Measurements from ENCODE around the gene ZNF599.

Gene ZNF599

DNA sequence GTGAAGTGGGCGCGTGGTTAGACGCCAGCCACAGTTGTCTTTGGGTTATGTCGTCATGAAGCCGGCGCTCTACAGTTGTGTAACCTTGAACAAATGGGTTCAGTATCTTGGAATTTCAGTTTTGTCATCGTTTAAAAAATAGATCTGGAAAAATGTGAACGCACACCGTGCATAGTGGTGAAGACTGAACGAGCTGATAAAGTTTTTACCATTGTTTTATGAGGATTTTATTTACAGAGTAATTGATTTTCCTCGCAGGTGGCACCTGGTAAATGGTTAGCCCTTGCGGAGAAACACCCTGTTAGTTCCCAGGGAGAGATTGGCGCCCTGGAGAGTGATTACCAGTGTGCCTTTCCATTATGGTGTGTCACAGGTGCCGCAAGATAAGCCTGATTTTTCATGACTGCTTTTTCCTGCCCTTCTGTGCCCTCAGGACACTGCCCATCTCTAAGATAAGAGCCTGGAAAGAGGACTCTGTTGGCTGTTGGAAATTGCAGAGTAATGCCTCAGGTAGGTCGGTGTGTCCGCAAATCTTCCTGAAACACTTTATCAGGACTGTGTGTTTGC, 38.4 kb downstream of the ZNF599 start:
- peak in 1 of 2 donors; percentile 77 for DNase-seq

DNA sequence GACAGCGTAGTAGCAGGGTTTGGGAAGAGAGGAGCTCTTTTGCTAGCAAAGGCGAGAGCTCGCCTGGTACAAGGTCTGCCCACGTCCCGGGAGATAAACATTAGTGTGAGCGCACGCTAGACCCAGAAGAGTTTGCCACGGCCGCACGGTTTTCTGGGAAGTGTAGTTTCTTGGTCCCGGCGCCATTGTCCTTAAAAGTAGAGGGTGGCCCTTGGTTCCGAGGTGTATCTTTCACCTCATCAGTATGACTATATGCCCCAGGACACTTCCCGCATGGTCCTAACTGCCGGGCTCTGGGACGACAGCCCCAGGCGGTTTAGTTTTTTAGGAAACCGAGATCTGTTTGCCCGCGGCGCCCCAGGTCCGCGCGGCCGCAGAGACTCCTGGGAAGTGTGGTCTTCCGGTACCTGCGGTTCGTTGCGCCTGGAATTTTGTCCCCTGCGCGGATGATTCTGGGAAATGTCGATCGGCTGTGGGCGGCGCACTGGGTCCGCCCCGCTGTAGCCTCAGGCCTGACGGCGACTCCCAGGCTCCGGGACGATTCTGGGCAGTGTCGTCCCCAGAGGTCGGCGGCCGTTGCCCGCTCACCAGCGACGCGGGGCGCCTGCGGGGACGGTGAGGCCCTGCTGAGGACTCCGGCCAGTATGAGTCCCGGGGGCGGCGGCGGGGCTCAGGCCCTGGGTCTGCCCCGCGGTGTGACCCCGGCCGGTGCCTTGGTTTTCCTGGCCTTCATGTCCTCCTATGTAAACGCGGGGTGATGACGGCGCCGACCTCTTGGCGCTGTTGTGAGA, 39.1 kb downstream of the ZNF599 start, which contains the start of gene ZNF181:
ZNF181 (plus strand) TSS at position 498 of the 791 bp plus-strand sequence. CDS start 795 bp downstream, outside the sequence.
- DNase-seq, result peak; percentile 78 to 81

DNA sequence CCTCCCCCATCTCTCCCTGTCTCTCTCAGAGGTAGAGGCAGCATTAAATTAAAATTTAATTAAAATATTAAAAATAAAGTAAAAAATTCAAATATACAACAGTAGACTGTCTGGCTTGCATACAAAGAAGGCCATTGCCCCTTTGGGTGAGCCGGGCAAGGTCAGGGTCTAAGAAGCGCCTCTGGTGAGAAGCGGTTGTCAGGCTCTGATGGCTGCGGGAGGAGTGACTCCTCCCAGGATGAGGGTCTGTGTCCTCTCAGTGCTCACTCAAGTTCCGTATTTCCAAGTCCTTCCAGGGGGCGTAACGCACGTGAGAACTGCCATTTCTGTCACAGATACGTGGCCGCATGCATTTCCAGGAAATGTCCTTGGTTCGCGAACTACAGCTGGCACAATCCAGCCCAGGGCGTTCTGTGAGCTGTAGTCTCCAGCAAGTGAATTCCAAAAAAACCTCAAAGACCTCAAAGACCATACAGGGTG, 39.7 kb downstream of the ZNF599 start:
- no peak for DNase-seq

DNA sequence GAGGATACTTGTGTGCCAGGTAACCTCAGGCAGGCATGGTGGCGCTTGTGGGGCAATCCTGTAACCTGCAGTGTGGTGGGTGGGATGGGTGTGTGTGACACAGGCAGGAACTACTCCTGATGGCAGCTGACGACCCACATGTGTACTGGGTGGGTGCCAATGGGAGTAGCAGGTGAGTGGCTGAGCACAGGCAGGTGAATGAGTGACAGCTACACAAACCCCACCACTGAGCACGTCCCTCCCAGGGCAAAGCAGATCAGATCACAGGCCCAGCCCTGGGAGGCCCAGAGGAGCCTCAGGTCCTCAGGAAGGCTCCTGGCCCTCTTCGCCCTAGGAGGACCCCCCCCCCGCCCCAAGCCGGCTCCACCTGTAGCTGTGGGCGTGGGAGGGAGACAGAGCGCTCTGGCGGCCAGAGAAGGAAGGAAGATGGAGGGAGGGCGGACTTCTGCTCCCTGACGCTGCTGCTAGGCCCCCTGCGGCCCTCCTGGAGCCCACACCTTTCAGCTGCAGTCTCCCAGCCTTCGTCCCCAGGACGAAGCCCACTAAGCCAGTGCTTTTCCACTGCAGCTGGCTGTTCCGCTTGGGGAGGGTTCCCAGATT, 40.3 kb downstream of the ZNF599 start:
- DNase-seq, result no peak

DNA sequence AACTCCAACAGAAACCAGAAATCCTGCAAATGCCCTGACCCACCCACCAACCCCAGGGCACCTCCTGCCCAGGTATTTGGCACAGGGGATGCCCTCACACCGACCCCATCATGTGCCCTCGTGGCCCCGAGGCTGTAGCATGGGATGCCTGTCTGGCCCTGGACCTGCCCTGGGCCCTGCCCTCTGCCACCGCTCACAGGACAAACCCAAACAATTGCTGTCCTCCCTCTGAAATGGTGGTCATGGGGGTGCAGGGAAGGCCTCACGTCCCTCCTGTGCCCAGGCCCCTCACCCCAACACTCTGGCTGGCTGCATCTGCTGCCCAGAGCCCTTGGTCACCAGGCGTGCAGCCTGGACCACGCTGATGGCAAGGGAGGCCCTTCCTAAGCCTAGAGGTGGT, 41.1 kb downstream of the ZNF599 start:
- no peak for DNase-seq

DNA sequence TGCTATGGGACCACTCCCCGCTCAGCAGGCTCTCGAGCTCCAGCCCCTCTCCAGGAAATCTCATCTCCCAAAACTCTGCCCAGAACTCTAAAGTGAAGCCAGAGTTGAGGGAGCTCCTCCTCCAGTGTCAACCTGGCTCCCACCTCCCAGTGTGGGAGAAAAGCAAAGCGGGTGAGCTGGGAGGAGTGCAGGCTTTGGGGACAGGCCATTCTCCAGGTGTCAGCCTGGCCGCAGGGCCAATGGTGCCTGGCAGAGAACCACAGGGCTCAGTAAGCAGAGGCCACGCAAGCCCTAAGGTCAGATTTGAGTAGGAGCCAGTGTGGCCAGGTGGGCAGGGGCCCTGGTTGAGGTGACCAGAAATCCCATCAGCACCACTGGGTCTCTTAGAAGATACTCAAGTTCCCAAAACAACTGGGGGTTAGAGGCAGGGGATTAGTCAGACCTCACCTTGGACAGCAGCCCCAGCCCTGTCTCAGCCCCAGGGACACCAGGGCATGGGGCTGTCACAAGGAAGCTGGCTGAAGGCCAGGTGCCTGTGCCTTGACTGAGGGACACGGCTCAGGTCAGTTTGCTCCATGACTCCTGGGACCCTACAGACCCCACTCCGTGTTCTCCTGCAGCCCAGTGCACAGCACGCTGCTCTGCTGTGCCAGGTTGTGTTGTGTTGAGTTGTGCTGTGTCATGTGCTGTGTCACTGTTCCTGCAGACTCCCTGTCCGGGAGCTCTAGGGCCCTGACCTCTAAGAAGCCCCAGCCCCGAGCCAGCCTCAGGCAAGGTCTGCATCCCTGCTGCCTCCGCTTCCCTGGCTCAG, 41.8 kb downstream of the ZNF599 start:
- no peak for DNase-seq

DNA sequence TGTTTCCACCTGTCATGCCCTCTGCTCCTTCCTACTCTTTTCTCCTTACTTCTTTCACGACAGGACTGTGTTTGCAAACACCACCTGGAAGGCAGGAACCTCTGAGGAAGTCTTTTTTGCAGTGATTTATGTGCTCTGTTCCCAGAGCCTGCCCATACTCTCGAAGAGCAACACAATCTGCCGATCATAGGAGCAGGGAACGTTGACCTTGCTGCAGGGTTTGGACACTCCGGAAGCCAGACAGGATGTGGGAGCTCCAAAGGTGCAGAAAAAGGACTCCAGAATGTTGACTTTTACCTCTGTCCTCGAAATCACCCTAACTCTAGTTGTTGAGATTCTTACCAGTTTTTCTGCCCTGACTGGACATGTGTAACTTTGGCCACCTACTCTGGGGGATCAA, 47.6 kb downstream of the ZNF599 start:
- no peak for DNase-seq

DNA sequence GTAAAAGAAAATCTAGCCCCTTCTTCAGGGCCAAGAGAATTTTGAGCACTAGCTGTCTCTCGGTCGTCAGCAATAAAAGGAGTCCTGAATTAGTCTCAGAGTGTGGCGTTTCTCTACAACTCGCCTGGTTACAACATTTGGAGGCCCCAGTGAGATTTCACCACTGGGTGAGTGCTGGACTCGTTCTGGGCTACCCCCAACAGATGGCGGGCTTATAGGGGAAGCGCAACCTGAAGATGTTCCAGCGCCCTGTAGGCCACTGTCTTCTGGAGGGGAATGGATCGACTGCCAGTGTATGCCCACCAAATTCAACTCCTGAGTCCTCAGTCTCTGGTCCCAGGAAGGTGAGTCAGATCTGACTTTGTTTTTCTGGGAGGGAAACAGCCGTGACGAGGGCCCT, 50.7 kb downstream of the ZNF599 start:
- no peak for DNase-seq

DNA sequence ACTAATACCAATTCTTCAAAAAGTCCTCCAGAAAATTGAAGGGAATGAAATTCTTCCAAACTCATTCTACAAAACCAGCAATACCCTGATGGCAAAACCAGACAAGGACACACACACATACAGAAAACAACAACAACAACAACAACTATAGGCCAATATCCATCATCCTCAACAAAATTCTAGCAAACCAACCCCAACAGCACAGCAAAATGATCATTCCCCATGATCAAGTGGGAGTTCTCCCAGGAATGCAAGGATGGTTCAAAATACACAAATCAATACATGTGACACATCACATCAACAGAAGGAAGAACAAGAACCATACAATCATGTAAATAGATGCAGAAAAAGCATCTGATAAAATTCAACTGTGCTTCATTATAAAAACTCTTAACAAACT, 57.7 kb downstream of the ZNF599 start:
- DNase-seq, result no peak

DNA sequence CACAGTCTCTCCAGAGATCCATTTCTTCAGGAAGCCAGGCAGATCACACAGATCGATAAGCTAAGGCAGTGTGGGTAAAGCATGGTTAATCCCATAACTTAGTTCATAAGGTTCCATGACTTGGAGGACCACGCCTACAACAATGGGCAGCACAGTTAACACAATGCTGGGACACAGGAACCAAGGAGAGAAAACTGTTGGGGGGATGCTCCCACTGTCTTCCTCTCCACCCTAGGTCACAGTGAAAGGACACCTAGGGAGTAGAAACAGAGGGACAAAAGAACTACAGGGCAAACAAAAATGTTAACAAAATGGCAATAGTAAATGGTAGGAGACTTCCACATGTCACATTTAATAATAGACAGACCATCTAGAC, 59.8 kb downstream of the ZNF599 start:
- DNase-seq, result no peak

DNA sequence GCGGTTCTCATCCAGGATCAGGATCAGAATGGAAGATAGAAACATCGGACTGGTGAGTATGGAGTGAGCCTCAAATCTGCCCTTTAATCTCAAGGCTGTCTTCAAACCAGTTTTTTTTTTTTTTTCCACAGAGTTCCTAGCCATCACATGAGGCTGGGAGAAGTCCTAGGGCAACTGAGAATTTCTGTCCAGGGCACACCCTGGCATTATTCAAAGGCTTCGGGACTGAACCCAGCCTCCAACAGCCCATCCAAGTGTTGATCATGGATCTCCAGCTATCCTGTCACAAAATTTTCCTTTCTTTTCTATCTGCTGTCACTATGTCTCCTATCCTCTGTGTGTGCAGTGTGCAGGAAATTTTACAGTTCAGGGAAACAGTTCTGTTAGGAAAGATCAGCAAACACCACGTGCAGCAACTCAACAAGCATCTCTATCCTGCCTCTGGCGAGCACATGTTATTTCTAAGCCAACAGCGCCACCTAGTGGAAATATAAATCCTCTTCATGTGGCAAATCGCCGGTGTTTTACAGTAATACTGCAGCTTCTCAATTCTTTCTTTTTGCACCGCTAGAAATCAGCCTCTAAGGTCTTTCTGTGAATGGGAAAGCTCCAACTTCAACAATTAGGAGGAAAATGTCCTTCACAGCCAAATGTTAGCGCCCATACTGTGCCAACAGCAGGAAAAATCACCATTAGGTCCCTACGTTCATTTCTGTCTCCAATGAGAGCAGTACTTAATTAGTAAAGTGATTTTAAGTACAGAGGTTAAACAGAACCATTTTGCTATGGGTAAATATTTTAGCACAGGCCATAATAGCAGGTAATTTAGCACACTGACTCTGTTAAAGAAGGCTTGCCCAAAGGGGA, 60.4 kb downstream of the ZNF599 start:
- DNase-seq, result peak; percentile 57 to 78

DNA sequence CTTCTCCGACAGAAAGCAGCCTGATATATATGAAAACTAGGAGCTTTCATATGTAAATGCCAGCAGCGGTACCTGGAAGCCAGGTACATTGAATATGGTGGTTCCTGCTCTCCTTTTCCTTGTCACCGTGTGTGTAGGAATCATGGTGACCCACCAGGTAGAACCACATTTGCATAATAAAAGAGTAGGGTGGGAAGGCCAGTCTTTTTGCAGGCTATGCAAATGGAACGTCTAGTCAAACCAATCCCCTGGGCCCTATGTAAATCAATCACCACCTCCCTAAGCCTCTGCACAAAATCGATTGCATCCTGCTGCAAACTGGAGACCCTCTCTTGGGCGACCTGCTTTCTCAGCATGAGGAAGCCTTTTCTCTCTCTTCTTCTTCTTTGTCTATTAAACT, 61.1 kb downstream of the ZNF599 start:
- no peak for DNase-seq
